T-cell (primary cell): ENCODE data around the gene RPL35. TPM values are rescaled to one million over a fixed set of nuclear protein-coding genes. Genes with fewer than 3 reads are reported as not detected.
"Not testable (repeated sequence)": the region's sequence is repeated elsewhere in the genome, so short reads cannot be mapped to it uniquely, and the experiment has no call there.

Source experiments
- ATAC-seq, 4 experiments: fragments of 200-7000 bp in 3 of 4; fragments of 150-1000 bp in 1 of 4; cut with Tn5 transposase; replicated peaks in 1 of 4; 1 replicate in 3 of 4; 2 replicates in 1 of 4; pipeline ENCODE4 v1.10.0; 2021; ENCODE audit warnings: moderate library complexity in 3 of 4, mild to moderate bottlenecking in 2 of 4, moderate number of reproducible peaks in 1 of 4
- CTCF ChIA-PET, 2 donors: fragments of 300-600 bp; sonication (Branson Sonifier 250); formaldehyde crosslinking; loops; one replicate each; lab custom pipeline; 2022; ENCODE audit warnings: antibody characterized with exemption in 2 of 2; lab: Charles Lee
- POLR2A ChIA-PET, 2 donors: fragments of 300-600 bp; sonication (Branson Sonifier 250); formaldehyde crosslinking; loops; one replicate each; lab custom pipeline; 2022; ENCODE audit warnings: antibody characterized with exemption in 2 of 2; lab: Charles Lee
- DNase-seq, 35 experiments: peaks; one replicate each; pipeline versions ENCODE4 v3.0.0 to v3.0.0-alpha.2; 2013 to 2023
- H3K27ac ChIP-seq: one replicate; pipeline ENCODE4 v1.5.1; 2013; ENCODE audit warnings: low read length
- H3K27me3 ChIP-seq, 2 experiments: replicated peaks in 1 of 2; 1 replicate in 1 of 2; 2 replicates in 1 of 2; pipeline versions ENCODE4 v1.6.1 to v1.7.0; 2013; ENCODE audit warnings: low read length in 1 of 2, mixed read lengths in 1 of 2; ENCODE audit not compliant: control insufficient read depth in 2 of 2, insufficient read depth in 2 of 2; ENCODE audit errors: extremely low read depth in 1 of 2
- H3K36me3 ChIP-seq, 2 donors: 1 replicate in 1 of 2; 2 replicates in 1 of 2; pipeline versions ENCODE4 v1.6.1 to v1.7.0; 2013; ENCODE audit warnings: low read length in 1 of 2; ENCODE audit not compliant: control insufficient read depth in 2 of 2, insufficient read depth in 1 of 2; ENCODE audit errors: extremely low read depth in 1 of 2
- H3K4me1 ChIP-seq, 2 experiments: 1 replicate in 1 of 2; 2 replicates in 1 of 2; pipeline versions ENCODE4 v1.6.1 to v1.7.0; 2013; ENCODE audit warnings: low read length in 2 of 2, mixed read lengths in 1 of 2; ENCODE audit not compliant: insufficient read depth in 2 of 2, control insufficient read depth in 1 of 2; ENCODE audit errors: extremely low read depth in 1 of 2
- H3K4me3 ChIP-seq, 2 donors: 1 replicate in 1 of 2; 2 replicates in 1 of 2; pipeline versions ENCODE4 v1.5.1 to v1.7.0; 2013; ENCODE audit warnings: mild to moderate bottlenecking in 2 of 2, low read length in 1 of 2, moderate library complexity in 1 of 2; ENCODE audit not compliant: control insufficient read depth in 1 of 2; ENCODE audit errors: extremely low read depth in 1 of 2
- H3K9me3 ChIP-seq: 2 replicates; pipeline ENCODE4 v1.7.0; 2013
- H3K27ac Mint-ChIP-seq, 2 donors: one replicate each; pipeline ENCODE4 v1.8.0; 2020 to 2021; ENCODE audit warnings: mild to moderate bottlenecking in 2 of 2, mixed read lengths in 2 of 2
- H3K27me3 Mint-ChIP-seq, 2 donors: one replicate each; pipeline ENCODE4 v1.8.0; 2021 to 2022; ENCODE audit warnings: mixed read lengths in 2 of 2
- H3K36me3 Mint-ChIP-seq: one replicate; pipeline ENCODE4 v1.8.0; 2021; ENCODE audit warnings: mixed read lengths
- H3K4me1 Mint-ChIP-seq, 3 donors: one replicate each; pipeline ENCODE4 v1.8.0; 2020 to 2022; ENCODE audit warnings: mixed read lengths in 3 of 3, mild to moderate bottlenecking in 1 of 3
- H3K4me3 Mint-ChIP-seq, 3 donors: one replicate each; pipeline ENCODE4 v1.8.0; 2020 to 2022; ENCODE audit warnings: mild to moderate bottlenecking in 3 of 3, mixed read lengths in 3 of 3, moderate library complexity in 3 of 3
- H3K9me3 Mint-ChIP-seq, 3 donors: one replicate each; pipeline ENCODE4 v1.8.0; 2020 to 2022; ENCODE audit warnings: mixed read lengths in 3 of 3
- WGBS: methylation state at CpG from one replicate; pipeline ENCODE4 v1.1.5; 2013; ENCODE audit warnings: missing lambda C conversion rate; ENCODE audit not compliant: insufficient coverage; 5-methylcytosine and 5-hydroxymethylcytosine counted together
- total RNA-seq, 35 experiments: library from RNA in 6 of 35; stranded (reverse) in 6 of 35; fragments of 120-200 nt in 1 of 35; gene quantifications; one replicate each; pipeline versions ENCODE4 v1.2.1 to v1.2.4 and lab custom pipeline; 2013 to 2026

The RPL35 gene
- total RNA-seq, 5 donors from 2014 or later (not counting 1 experiment from before 2014, with no cell fraction given), result 1,564 to 1,845 (median 1,785) TPM

DNA sequence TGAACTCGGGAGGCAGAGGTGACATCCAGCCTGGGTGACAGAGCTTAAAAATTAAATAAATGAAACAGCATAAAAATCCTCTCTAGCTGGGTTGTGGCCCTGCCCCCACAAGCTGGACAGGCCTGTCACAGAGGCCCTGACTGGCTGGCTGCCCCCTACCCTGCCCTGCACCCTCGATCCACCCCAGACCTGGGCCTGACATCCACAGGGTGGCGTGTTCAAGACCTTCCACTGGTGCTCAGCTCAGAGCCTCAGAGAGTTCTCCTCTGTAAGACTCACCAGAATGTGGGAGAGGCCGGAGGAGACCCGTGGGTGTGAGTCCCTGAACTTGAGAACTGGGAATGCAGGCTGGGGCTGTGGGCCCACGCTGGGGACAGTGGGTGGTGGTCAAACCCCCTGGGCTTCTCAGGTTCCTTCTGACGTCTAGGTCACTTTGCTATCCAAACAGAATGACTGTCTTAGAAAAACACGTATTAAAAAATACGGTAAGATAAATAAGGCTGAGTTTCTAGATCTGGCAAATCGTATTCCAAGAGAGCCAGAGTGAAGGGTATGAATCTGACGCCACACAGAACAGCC, 18.2 kb downstream of the RPL35 start:
- H3K27me3 Mint-ChIP-seq, result peaks cover 9 to 11% of the 10 kb centered on the region in 2 donors
- H3K4me3 ChIP-seq, result no peak overlapping the region
- WGBS, result 81% methylated on average over 9 of the region's 11 CpGs
- DNase-seq (no peak), ATAC-seq (no peak)
- no peak overlapping the region for H3K4me3 Mint-ChIP-seq
- no peaks in the 10 kb centered on the region for H3K9me3 ChIP-seq
- H3K4me1 Mint-ChIP-seq, result no peaks in the 10 kb centered on the region
- H3K27ac ChIP-seq, result no peak overlapping the region
- CTCF ChIA-PET, result interaction anchor here in 1 of 2 donors (0.7 kb wide), 1 partner anchor 635 kb away, joined by 3 read pairs; no protein-coding TSS in a partner anchor
- H3K36me3 Mint-ChIP-seq, result no peaks in the 10 kb centered on the region
- H3K9me3 Mint-ChIP-seq, result no peaks in the 10 kb centered on the region
- H3K4me1 ChIP-seq, result no peaks in the 10 kb centered on the region
- POLR2A ChIA-PET, result no interaction called here
- no peaks in the 10 kb centered on the region for H3K36me3 ChIP-seq
- peaks cover 0 to 26% of the 10 kb centered on the region in 2 experiments for H3K27me3 ChIP-seq
- no peak overlapping the region for H3K27ac Mint-ChIP-seq

DNA sequence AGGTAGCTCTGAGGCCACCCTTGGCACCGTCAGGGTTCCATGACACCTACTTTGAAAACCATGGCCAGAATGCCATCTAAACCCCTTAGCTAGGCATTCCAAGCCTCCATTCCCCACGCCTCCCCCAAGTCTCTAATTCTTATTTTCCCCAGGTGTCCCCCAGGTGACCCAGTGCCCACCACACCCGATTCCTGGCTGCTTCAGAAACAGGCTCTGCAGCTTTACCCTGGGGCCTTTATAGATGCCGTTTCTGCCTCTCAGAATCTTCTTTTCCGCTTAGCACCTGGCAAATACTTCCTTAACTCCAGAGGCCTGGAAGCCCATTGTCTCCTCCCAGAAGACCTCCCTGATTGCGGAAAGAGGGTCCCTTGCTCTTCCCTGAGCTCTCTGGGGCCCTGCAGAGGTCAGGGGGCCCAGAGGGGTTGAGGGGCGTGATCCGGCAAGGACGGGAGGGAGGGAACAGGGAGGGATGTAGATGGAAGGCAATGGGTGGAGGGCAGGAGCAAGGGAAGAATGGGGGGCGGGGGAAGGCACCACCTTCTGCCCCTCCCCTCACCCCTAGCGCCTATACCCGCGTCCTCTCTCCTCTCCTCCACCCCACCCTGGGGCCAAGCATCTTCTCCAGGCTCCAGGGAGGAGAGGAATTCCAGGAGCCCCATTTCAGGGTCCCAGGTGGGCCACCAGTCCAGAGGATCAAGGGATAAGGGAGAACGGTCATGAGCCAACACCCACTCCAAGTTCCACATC, 20.5 kb downstream of the RPL35 start:
- Histone ChIP-seq H3K4me3 (no peak overlapping the region), H3K9me3 (no peaks in the 10 kb centered on the region), H3K4me1 (no peaks in the 10 kb centered on the region), H3K36me3 (no peaks in the 10 kb centered on the region), H3K27me3 (peaks cover 0 to 30% of the 10 kb centered on the region in 2 experiments), H3K27ac (no peak overlapping the region)
- ATAC-seq, result no peak
- no peaks in the 10 kb centered on the region for H3K9me3 Mint-ChIP-seq
- DNase-seq, result no peak
- POLR2A ChIA-PET, result no interaction called here
- WGBS, result 73% methylated on average over 7 of the region's 14 CpGs
- H3K27me3 Mint-ChIP-seq, result peaks cover 16 to 20% of the 10 kb centered on the region in 2 donors
- CTCF ChIA-PET, result interaction anchor here in 1 of 2 donors (0.6 kb wide), 1 partner anchor 9 kb away, joined by 3 read pairs; no protein-coding TSS in a partner anchor
- no peaks in the 10 kb centered on the region for H3K36me3 Mint-ChIP-seq
- H3K4me1 Mint-ChIP-seq, result no peaks in the 10 kb centered on the region
- H3K27ac Mint-ChIP-seq, result no peak overlapping the region
- H3K4me3 Mint-ChIP-seq, result no peak overlapping the region

DNA sequence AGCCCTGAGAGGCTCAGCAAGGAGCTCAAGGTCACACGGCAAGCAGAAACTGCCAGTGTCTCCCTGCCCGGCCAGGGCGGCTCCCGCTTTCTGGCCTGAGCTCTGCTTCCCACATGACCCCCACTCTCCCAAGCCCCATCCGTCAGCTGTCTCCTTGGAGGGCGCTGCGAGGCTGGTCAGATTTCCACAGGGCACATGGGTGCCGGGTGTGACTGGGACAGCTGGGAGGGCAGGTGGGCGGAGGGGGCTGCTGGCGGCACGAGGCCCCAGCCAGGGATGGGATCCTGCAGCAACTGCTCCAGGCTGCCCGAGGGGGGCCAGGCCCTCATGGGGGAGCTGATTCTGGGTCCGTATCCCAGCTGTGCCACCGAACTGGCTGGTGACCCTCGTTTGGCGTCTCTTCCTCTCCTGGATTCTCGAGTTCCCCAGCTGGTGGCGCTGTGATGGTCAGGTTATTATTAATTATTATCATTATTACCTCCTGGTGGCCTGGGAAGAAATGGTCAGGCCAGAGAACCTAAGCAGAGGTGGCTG, 21.4 kb downstream of the RPL35 start:
- CTCF ChIA-PET, result interaction anchor here in 1 of 2 donors (1.0 kb wide), 2 partner anchors 54 to 65 kb away, joined by 3 read pairs; no protein-coding TSS in a partner anchor
- ATAC-seq (no peak), DNase-seq (no peak)
- no peaks in the 10 kb centered on the region for H3K4me1 Mint-ChIP-seq
- H3K36me3 Mint-ChIP-seq, result no peaks in the 10 kb centered on the region
- no peak overlapping the region for H3K4me3 ChIP-seq
- no peak overlapping the region for H3K27ac ChIP-seq
- WGBS, result 66% methylated on average over 12 of the region's 18 CpGs
- no peaks in the 10 kb centered on the region for H3K9me3 ChIP-seq
- H3K27me3 ChIP-seq, result peaks cover 0 to 31% of the 10 kb centered on the region in 2 experiments
- POLR2A ChIA-PET, result no interaction called here
- peaks cover 20 to 25% of the 10 kb centered on the region in 2 donors for H3K27me3 Mint-ChIP-seq
- no peak overlapping the region for H3K4me3 Mint-ChIP-seq
- H3K36me3 ChIP-seq, result no peaks in the 10 kb centered on the region
- H3K27ac Mint-ChIP-seq, result no peak overlapping the region
- H3K4me1 ChIP-seq, result no peaks in the 10 kb centered on the region
- no peaks in the 10 kb centered on the region for H3K9me3 Mint-ChIP-seq

DNA sequence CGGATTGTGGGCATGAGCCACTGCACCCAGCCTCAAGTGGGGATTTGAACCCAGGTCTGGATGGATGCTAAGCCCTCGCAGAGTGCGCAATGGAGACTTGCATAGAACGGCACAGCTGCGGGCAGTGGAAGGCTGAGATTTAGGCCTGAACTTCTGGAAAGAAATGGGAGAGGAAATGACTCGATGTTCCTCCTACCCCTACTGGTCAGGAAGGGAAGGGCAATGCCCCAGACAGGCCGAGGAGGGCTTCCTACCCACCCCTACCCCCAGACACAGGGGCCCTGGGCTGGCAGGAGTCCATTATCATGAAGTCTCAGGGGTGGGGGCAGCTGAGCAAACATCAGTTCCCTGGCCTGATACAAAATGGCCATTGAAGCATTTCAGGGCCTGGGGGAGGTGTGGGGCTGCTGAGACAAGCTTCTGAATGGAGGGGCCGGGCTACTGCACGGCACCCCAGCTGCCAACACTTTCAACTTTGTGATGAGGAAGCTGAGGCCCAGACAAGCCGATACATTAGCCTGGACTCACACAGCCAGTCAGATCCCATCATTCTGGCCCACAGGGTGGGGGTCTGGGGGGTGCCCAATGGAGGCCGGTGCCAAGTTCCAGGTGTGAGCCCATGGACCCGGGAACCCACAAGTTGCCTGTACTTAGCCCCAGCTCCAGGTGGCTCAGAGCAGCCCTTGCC, 22.0 kb downstream of the RPL35 start:
- Histone ChIP-seq H3K9me3 (no peaks in the 10 kb centered on the region), H3K27me3 (peaks cover 0 to 37% of the 10 kb centered on the region in 2 experiments), H3K4me1 (no peaks in the 10 kb centered on the region), H3K27ac (no peak overlapping the region), H3K36me3 (no peaks in the 10 kb centered on the region), H3K4me3 (no peak overlapping the region)
- Mint-ChIP-seq H3K27ac (no peak overlapping the region), H3K4me3 (no peak overlapping the region), H3K9me3 (no peaks in the 10 kb centered on the region), H3K36me3 (no peaks in the 10 kb centered on the region), H3K27me3 (peaks cover 21 to 26% of the 10 kb centered on the region in 2 donors), H3K4me1 (no peaks in the 10 kb centered on the region)
- no peak for DNase-seq
- CTCF ChIA-PET, result interaction anchor here in 1 of 2 donors (1.0 kb wide), 2 partner anchors 54 to 65 kb away, joined by 3 read pairs; no protein-coding TSS in a partner anchor
- POLR2A ChIA-PET, result no interaction called here
- WGBS, result 73% methylated on average over 4 of the region's 12 CpGs
- ATAC-seq, result no peak

DNA sequence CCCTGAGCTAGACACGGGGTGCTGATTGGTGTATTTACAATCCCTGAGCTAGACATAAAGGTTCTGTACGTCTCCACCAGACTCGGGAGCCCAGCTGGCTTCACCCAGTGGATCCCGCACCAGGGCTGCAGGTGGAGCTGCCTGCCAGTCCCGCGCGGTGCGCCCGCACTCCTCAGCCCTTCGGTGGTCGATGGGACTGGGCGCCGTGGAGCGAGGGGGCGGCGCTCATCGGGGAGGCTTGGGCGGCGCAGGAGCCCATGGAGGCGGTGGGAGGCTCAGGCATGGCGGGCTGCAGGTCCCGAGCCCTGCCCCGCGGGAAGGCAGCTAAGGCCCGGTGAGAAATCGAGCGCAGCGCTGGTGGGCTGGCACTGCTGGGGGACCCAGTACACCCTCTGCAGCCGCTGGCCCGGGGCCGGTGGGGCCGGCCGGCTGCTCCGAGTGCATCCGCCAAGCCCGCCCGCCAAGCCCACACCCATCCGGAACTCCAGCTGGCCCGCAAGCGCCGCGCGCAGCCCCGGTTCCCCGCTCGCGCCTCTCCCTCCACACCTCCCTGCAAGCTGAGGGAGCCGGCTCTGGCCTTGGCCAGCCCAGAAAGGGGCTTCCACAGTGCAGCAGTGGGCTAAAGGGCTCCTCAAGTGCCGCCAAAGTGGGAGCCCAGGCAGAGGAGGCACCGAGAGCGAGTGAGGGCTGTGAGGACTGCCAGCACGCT, 23.0 kb downstream of the RPL35 start:
- POLR2A ChIA-PET, H3K4me3 Mint-ChIP-seq, ATAC-seq, H3K36me3 ChIP-seq, H3K4me1 Mint-ChIP-seq, H3K9me3 ChIP-seq, H3K27ac ChIP-seq, H3K9me3 Mint-ChIP-seq, H3K27ac Mint-ChIP-seq, H3K4me1 ChIP-seq, H3K4me3 ChIP-seq, DNase-seq, H3K36me3 Mint-ChIP-seq: not testable (repeated sequence)
- H3K27me3 Mint-ChIP-seq, result peaks cover 21 to 26% of the 10 kb centered on the region in 2 donors
- CTCF ChIA-PET, result interaction anchor here in 1 of 2 donors (1.0 kb wide), 1 partner anchor 56 kb away, joined by 3 read pairs; no protein-coding TSS in a partner anchor
- H3K27me3 ChIP-seq, result peaks cover 0 to 41% of the 10 kb centered on the region in 2 experiments
- WGBS, result 45% methylated on average over 21 of the region's 52 CpGs
